Stimulated activated CD8-positive, alpha-beta memory T cell treated with anti-CD3 and anti-CD28 coated beads, Interleukin-7, amount 100 ng/mL, for 24 hours (primary cell): ENCODE data around the gene SEM1.
"Not testable (repeated sequence)": the region's sequence is repeated elsewhere in the genome, so short reads cannot be mapped to it uniquely, and the experiment has no call there.

Experiments used
- DNase-seq: peaks from one replicate; pipeline ENCODE4 v3.0.0-alpha.2; 2020; ENCODE audit warnings: low read depth

The SEM1 gene

DNA sequence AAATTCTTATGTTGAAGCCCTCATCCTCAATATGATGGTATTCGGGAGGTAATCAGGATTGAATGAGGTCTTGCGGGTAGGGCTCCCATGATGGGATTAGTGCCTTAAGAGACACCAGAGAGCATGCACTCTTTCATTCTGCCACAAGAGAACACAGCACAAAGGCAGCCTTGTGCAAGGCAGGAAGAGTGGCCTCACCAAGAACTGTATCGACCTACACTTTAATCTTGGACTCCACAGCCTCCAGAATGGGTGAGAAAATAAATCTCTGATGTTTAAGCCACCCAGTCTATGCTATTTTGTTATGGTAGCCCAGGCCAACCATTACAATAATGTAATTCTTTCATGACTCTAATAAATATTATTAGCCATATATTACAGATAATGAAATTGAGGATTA, 8.4 kb downstream of the SEM1 start:
- DNase-seq, result no peak

DNA sequence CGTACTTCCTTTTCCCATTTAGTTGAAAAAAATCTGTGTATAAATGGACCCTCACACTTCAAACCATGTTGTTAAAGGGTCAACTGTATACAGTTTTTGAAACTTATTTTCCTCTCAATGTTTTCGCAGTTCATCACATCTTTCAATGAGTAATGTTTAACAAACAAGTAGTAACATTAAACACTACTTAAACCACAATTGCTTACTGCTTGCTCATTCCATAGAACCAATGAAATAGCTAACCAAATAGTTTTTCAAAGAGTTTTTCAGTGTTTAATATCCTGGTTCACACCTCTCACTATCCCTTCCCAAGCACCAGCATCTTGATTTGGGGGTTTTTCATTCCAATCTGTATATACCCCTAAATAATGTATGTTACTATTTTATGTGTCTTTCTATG, 9.1 kb downstream of the SEM1 start:
- DNase-seq, result no peak

DNA sequence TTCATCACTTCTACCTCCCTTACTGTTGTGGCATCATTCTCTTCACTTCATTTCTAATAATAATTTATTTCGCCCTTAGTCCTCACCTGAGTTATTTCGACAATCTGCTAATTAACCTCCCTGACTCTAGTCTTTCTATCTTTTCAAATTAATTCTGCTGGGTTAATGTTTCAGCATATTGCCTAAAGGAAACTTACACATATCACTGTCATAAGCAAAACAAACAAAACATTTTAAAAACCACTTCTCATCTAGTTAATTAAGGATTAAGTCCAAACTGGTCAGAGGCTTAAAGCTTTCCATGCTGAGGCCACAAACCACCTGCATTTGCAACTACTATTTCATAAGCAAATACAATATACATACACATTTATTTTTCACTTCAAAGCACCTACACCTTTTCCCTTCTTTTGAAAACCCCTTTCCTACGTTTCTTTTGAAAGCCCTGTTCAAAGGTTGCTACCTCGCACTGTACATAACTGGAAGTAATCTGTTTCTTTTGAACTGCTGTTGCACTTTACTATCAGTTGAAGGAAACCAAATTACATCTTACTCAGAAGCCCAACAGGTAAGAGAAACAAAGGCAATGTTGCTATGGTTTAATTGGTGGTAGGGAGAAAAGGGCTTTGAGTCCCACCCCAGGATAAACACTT, 10.3 kb downstream of the SEM1 start:
- DNase-seq, result no peak

DNA sequence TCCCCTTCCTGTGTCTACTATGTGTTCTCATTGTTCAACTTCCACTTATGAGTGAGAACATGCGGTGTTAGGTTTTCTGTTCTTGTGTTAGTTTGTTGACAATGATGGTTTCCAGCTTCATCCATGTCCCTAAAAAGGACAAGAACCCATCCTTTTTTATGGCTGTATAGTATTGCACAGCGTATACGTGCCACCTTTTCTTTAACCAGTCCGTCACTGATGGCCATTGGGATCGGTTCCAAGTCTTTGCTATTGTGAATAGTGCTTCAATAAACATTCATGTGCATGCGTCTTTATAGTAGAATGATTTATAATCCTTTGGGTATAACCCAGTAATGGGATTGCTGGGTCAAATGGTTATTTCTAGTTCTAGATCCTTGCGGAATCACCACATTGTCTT, 11.2 kb downstream of the SEM1 start:
- not testable (repeated sequence) for DNase-seq

GRCh38 chr7:96697822-96698221, 11.8 kb downstream of the SEM1 start:
- DNase-seq, result no peak

- DNase-seq, result no peak
These were observed 14.1 kb downstream of the SEM1 start for GRCh38 chr7:96695581-96695980.

DNA sequence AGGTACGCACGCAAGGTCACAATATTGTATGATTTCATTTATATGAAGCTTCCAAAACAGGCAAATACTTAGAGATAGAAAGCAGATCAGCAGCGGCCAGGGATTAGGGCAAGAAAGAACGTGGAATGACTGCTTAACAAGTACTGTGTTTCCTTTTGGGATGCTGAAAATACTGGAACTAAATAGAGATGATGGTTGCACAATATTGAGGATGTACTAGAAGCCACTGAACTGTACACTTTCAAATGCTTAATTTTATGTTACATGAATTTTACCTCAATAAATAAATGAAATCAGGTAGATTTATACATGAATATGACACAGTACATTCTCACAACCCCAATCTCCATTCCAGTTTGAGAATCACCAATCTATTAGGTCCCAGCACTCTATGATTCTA, 15.6 kb downstream of the SEM1 start:
- no peak for DNase-seq

DNA sequence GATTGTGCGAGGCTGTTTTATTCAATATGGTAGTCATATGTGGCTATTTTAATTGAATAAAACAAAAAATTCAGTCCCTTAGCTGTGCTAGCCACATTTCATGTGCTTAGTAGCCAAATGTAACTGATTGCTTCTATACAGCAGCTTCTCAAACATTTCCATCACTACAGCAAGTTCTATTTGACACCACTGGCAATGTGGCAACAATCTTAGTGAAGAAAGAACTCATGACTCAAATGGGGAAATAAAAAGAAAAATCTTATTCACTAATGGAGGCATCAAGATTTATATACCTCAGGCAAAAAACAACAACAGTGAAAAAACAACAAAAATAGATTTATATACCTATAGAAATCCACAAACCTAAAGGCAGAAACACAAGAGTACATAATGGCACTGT, 17.9 kb downstream of the SEM1 start:
- DNase-seq, result no peak

DNA sequence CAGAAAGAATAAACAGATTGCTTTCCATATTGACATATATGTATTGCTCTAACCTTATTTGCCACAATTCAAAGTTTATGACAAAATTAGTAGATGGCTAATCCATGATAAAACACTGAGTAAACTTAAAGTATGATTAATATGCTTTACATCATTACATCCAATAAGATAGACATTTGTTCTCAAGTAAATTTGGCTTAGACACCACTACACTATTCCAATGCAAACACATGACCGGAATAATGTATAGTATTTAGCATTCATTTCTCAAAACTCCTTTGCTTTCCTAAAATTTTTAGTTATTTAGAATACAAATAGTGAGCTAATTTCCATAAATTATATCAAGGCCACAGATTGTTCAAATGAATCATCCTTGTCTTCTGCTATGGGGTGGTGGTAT, 20.2 kb downstream of the SEM1 start:
- DNase-seq, result no peak

GRCh38 chr7:96686305-96686704, 23.3 kb downstream of the SEM1 start:
- DNase-seq, result no peak

DNA sequence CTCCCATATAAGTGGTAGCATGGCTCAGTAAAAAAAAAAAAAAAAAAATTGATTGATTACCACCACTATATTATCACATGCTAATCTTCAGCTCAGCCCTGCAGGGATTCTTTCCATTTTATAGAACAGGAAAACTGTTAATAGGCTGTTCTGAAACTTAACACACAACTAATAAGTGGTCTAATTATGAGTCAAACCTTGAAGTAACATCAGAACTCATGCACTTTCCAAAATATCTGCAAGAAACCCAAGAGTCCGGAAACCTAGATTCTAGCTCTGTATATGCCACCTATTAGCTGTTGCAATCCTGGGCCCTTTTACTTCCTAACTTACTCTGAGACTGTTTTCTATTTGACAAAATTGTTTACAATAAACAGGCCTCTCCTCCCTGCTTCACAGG, 23.9 kb downstream of the SEM1 start:
- DNase-seq, result no peak

GRCh38 chr7:96685353-96685752, 24.3 kb downstream of the SEM1 start:
- no peak for DNase-seq

GRCh38 chr7:96679886-96680285, 29.8 kb downstream of the SEM1 start:
- DNase-seq, result no peak

GRCh38 chr7:96676919-96677318, 32.7 kb downstream of the SEM1 start:
- DNase-seq, result no peak

GRCh38 chr7:96675548-96675947, 34.1 kb downstream of the SEM1 start:
- DNase-seq, result no peak

DNA sequence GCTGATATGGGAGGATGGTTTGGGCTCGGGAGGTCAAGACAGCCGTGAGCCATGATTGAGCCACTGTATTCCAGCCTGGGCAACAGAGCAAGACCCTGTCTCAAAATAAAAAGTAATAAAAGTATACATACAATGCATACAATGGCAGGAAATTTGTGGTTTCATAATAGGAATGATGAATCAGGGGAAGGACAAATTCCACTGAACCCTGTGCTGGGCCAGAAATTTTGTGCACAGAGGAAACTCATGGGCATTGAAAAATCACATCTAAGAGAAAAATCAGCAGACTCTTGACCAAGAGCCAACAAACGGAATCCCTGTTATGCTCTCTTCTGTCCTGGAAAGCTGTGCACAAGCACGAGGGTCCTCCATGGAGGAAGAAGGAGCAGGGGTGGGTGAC, 35.1 kb downstream of the SEM1 start:
- DNase-seq, result no peak

DNA sequence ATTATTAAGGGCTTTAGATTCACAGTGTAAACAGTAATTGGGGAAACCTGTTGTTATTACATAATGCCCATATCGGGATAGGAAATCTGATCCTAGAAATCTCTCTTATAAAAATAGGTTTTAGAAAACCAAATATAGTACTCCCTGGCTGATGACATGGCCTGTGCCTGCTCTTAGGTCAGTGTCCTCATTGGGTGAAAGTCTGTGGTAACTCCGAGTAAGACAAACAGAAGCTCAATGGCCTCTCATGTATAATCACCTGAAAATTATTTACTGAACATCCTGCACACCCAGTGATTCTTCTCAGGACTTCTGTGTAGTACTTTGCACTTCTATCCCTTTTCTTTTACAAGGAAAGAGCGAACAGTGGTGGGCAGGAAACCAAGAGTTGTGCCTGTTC, 37.8 kb downstream of the SEM1 start:
- no peak for DNase-seq

DNA sequence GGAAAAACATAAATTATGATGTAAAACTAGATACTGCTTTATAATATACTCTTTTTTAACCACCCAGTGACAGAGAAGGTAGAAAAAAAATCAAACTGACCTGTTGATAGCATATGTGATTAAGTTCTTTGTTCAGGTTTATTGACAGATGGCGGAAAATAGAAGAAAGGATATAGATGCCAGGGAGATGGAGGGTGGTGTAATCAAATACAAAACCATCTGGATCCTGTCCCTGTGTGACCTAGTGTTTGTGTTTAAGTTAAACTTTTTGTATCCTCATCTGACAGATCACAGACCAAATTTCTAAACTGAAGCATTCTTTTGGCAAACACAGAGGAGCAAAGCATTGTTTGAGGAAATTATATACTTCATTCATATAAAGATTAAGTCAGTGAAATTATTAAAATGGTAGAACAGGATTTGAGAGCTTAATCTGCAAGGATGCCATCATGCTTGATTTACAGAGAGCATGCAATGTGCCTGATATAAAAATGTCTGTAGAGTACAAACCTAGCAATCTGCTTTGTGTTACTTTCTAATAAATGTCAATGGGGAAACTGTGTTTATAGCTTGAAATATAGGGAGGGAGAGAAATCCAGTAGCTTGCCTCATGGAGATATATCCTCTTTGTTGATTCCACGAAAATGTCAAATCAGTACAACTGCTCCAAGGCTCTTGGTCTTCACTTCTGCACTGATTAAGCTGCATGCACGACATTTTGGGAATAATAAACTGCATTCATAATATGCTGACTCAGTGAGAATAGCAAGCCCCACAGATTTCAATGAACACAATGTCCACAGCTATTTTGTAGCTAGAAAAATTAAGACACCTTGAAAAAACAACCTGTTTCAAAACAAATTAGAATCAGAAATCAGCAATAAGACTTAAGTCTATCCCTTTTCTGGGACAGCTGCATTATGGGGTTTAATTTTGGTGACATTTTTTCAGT, 39.0 kb downstream of the SEM1 start:
- DNase-seq, result no peak

DNA sequence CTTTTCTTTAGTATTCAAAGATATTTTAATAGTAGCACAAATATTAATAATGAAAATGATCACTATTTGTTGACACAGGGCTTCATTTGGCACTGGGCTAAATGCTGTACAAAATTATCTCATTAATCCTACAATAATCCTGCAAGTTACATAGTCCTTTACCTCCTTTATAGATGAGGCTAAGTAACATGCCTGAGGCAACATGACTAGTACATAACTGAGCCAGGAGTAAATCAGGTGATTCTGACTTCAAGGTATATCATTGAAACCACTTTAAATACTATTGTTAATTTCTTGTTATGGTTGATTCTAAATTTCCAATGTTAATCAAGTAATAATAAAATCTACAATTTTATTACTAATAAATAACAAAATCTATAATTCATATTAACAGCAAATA, 39.8 kb downstream of the SEM1 start:
- no peak for DNase-seq

DNA sequence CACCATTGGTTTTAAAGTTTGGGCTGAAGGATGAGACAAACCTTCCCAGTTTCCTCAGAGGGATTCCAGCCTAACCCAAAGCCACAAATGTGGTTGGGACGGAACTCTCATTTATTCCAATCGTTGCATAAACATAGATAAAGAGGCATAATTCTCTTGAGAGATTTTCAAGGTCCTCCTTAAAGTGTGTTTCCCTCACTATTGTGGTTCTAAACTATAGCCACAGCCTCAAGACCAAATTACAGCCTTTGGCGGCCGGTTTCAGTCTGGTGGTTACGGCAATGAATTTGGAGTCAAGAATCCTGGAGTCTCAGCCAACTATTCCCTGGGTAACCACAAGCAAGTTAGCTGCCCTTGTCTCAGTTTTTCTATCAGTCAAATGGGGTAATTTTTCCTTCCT, 42.6 kb downstream of the SEM1 start:
- DNase-seq, result no peak

GRCh38 chr7:96665689-96666088, 44.0 kb downstream of the SEM1 start:
- no peak for DNase-seq

DNA sequence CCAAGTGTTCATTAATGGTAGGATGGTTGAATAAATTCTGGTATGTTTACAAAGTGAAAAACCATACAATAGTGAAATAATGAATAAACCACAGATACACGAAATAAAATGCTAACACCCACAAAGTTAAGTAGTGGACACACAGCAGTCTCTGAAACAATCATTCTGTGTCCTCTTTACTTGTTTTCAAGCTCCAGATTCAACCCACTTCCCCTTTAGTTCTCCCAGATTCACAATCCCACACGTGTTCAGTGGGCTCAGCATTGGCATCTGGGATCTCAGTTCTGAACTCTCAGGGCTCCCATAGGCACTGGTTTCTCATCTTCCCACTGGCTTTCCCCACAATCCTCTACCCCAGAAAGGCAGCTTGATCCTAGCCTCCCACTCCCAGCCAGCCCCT, 44.9 kb downstream of the SEM1 start:
- DNase-seq, result no peak

GRCh38 chr7:96663871-96664445, 45.7 kb downstream of the SEM1 start:
- no peak for DNase-seq
